ENCODE results near the gene THSD7A. TPM values are rescaled to one million over a fixed set of nuclear protein-coding genes. Genes with fewer than 3 reads are reported as not detected.

THSD7A gene
- total and polyA plus RNA-seq, 2 of the 8 experiments (the other 6 are each of a cell fraction or from before 2014, with no cell fraction given): 0.44 to 1.2 TPM

GRCh38 chr7:11776039-11776438, 56.0 kb downstream of the THSD7A start:
- POLR2A ChIA-PET (ENCODE audit: partially characterized antibody): no interaction called here
- Histone ChIP-seq H3K9ac (replicated peaks in 1 of 4; ENCODE audit: extremely low read depth in 1 of 4, low read depth in 3 of 4, low read length in 3 of 4) (no peak overlapping the region), H3K36me3 (ENCODE audit: control insufficient read depth in 2 of 4, insufficient read depth in 4 of 4, low read length in 3 of 4) (no peaks in the 10 kb centered on the region), H3K23ac (ENCODE audit: insufficient read length) (no peak overlapping the region), H2BK5ac (ENCODE audit: low read depth, low read length) (no peak overlapping the region), H4K20me1 (replicated peaks in 1 of 2; ENCODE audit: control insufficient read depth in 1 of 2, insufficient read depth in 2 of 2, low read length in 2 of 2) (no peaks in the 10 kb centered on the region), H2AFZ (ENCODE audit: low read length) (no peak overlapping the region), H2BK12ac (ENCODE audit: low read depth, low read length) (no peak overlapping the region), H4K8ac (ENCODE audit: extremely low read depth, insufficient read depth, low read length) (no peak overlapping the region), H3K4me2 (ENCODE audit: insufficient read depth in 1 of 2, low read depth in 2 of 2, low read length in 2 of 2) (no peak overlapping the region), H3K23me2 (ENCODE audit: low read depth, low read length) (no peaks in the 10 kb centered on the region), H4K5ac (ENCODE audit: insufficient read length, low read depth, low read length) (no peak overlapping the region), H3K79me2 (ENCODE audit: control insufficient read depth in 1 of 2, insufficient read depth in 2 of 2, low read length in 2 of 2) (no peaks in the 10 kb centered on the region), H3K4me1 (replicated peaks in 1 of 4; ENCODE audit: control insufficient read depth in 3 of 4, insufficient read depth in 4 of 4, low read length in 3 of 4) (no peaks in the 10 kb centered on the region), H3K27me3 (replicated peaks in 1 of 4; ENCODE audit: control insufficient read depth in 3 of 4, extremely low read depth in 1 of 4, insufficient read depth in 3 of 4, low read length in 3 of 4) (no peaks in the 10 kb centered on the region), H2BK120ac (replicated peaks; ENCODE audit: low read depth, low read length) (no peak overlapping the region), H3K56ac (replicated peaks; ENCODE audit: insufficient read length, low read depth, low read length) (no peak overlapping the region), H3K4ac (replicated peaks; ENCODE audit: insufficient read length, low read depth, low read length) (no peak overlapping the region), H3K9me3 (ENCODE audit: insufficient read depth in 2 of 2, low read depth in 1 of 2, low read length in 1 of 2) (no peaks in the 10 kb centered on the region), H2AK5ac (ENCODE audit: low read depth, low read length) (no peak overlapping the region), H3K14ac (ENCODE audit: insufficient read length) (no peak overlapping the region), H3K27ac (ENCODE audit: low read depth, low read length) (no peak overlapping the region), H2BK20ac (ENCODE audit: low read length) (no peak overlapping the region), H3K18ac (ENCODE audit: extremely low read depth, low read length) (no peak overlapping the region), H3K79me1 (ENCODE audit: low read depth, low read length) (no peaks in the 10 kb centered on the region), H2BK15ac (ENCODE audit: low read length) (no peak overlapping the region), H4K91ac (replicated peaks; ENCODE audit: insufficient read length, low read length) (no peak overlapping the region), H3K4me3 (ENCODE audit: extremely low read depth in 1 of 4, insufficient read depth in 2 of 4, low read depth in 3 of 4, low read length in 4 of 4) (no peak overlapping the region)
- WGBS, 2 experiments (ENCODE audit: extremely low coverage in 1 of 2, insufficient coverage in 1 of 2, insufficient read length in 1 of 2, insufficient replicate concordance in 2 of 2, low coverage in 1 of 2, low lambda C conversion rate in 2 of 2, missing lambda C conversion rate in 1 of 2): 89% methylated on average over 2 of the region's 2 CpGs; no CpG with 5 or more reads in 1 of the 2 experiments
- CTCF ChIA-PET (ENCODE audit: partially characterized antibody): no interaction called here
- DNase-seq (ENCODE audit: low read depth in 1 of 2, low spot score in 2 of 2) (no peak), FAIRE-seq (no peak)
- TF ChIP-seq EP300 (IDR thresholded peaks at IDR 0.05; ENCODE audit: borderline replicate concordance in 1 of 2, low read depth in 2 of 2, low read length in 2 of 2): no peak
- TF ChIP-seq USF2 (IDR thresholded peaks at IDR 0.05; ENCODE audit: low read length): no peak
- TF ChIP-seq NRF1 (IDR thresholded peaks at IDR 0.05; ENCODE audit: low read depth, low read length): no peak
- TF ChIP-seq KDM4A (IDR thresholded peaks at IDR 0.05; ENCODE audit: low read depth, low read length, severe bottlenecking): no peak
- no peak for TF ChIP-seq KDM5A (IDR thresholded peaks at IDR 0.05; ENCODE audit: low read length)
- no peak for TF ChIP-seq HDAC2 (IDR thresholded peaks at IDR 0.05; ENCODE audit: borderline replicate concordance in 1 of 2, low read depth in 2 of 2, low read length in 2 of 2)
- TF ChIP-seq SRF (IDR thresholded peaks at IDR 0.05; ENCODE audit: low read depth, low read length): no peak
- no peak for TF ChIP-seq ATF2 (IDR thresholded peaks at IDR 0.05; ENCODE audit: low read length)
- TF ChIP-seq CHD1 (IDR thresholded peaks at IDR 0.05; ENCODE audit: low read depth, low read length): no peak
- TF ChIP-seq RNF2 (IDR thresholded peaks at IDR 0.05; ENCODE audit: borderline replicate concordance, low read depth, low read length, missing control alignments, poor library complexity, severe bottlenecking): no peak
- TF ChIP-seq TCF12 (IDR thresholded peaks at IDR 0.05; ENCODE audit: low read depth, low read length): no peak

Data from H1 (cell line).